ES-I3 (cell line): ENCODE measurements around the gene LYPD6.
"Not testable (repeated sequence)": the region's sequence is repeated elsewhere in the genome, so short reads cannot be mapped to it uniquely, and the experiment has no call there.

Experiments used
- H3K36me3 ChIP-seq: 2 replicates; pipeline ENCODE4 v1.6.1; 2013; ENCODE audit warnings: mild to moderate bottlenecking, low read length, control low read depth, moderate library complexity; ENCODE audit not compliant: insufficient read depth
- H3K4me1 ChIP-seq: 2 replicates; pipeline ENCODE4 v1.6.1; 2013; ENCODE audit warnings: mild to moderate bottlenecking, control low read depth, low read length; ENCODE audit not compliant: insufficient read depth
- H3K9ac ChIP-seq: 2 replicates; pipeline ENCODE4 v1.6.1; 2013; ENCODE audit warnings: low read depth, mild to moderate bottlenecking, low read length, moderate library complexity
- H3K9me3 ChIP-seq: 2 replicates; pipeline ENCODE4 v1.6.1; 2013; ENCODE audit warnings: mild to moderate bottlenecking, low read length, moderate library complexity; ENCODE audit not compliant: control insufficient read depth, insufficient read depth

LYPD6 gene

DNA sequence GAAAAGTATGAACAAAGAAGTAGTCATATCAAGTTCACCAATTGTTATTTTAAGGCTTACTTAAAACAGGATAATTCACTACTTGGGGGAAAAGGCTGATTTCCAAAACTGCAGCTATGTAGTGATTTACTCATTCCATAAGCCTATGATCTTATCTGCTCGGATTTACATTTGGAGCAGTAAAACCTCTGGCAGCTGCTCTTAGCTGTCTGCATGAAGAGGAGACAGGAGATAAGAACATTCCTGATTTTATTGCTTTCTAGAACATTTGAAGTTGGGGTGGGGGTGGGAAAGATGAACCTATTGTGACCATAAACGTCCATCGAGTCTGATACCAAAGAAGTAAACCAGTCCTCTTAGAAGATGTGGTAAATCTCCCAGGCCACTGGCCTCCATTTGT lies 136.2 kb downstream of the LYPD6 start:
- Histone ChIP-seq H3K9ac (no peak overlapping the region), H3K9me3 (no peaks in the 10 kb centered on the region; the same call in 1 of the 2 replicates), H3K4me1 (no peaks in the 10 kb centered on the region), H3K36me3 (no peaks in the 10 kb centered on the region)

DNA sequence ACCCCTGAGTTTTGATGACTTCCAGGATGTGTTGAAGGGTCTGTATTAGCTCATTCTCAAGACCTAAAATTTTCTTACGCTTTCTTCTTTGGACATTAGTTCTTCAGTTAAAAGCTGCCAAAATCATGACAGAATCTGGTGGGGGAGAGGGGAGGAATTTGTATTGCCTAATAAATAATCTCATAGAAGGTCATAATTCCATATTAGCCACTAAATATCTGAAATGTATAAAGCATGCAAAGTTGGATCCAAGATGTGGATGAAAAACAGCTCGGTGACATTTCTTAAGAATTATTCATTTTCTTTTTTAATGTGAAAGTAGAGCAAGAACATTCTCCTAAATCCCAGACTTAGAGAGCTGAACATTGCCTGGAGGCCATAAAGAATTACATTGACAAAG lies 137.0 kb downstream of the LYPD6 start:
- H3K9ac ChIP-seq, result no peak overlapping the region
- H3K4me1 ChIP-seq, result no peaks in the 10 kb centered on the region
- H3K36me3 ChIP-seq, result no peaks in the 10 kb centered on the region
- no peaks in the 10 kb centered on the region for H3K9me3 ChIP-seq

DNA sequence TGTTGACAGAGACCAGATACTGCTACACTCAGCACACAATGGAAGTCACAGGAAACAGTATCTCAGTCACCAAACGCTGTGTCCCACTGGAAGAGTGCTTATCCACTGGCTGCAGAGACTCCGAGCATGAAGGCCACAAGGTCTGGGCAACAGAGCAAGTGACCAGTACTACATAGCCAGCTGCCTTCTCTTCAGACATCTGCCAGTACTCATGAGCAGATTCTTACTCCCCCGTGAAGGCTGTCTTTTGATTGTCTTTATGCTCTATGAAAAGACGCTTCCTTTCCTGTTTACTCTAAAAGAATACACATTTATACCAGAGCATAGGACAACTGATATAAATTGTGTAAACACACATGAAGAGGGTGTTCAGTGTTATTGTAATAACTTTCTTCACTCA lies 138.2 kb downstream of the LYPD6 start:
- no peak overlapping the region for H3K9ac ChIP-seq
- H3K9me3 ChIP-seq, result no peaks in the 10 kb centered on the region
- H3K4me1 ChIP-seq, result no peaks in the 10 kb centered on the region
- no peaks in the 10 kb centered on the region for H3K36me3 ChIP-seq

DNA sequence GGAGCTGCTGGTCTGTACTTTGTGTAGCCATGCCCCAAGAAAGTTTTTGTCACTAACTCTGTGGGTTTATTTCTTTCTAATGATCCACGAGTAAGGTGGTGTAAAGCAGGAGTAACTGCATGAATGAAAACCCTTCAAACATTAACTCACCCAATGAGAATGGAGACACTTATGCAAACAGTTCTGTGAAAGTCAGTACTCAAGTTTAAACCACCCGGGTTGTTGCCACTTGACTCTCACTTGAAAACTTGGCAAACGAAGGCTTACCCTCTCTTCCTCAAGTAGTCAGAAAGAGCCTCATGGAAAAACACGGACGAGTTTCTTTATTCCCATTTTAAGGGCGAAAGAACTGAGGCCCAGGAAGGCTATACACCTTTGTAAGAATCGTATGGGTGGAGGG lies 139.7 kb downstream of the LYPD6 start:
- no peaks in the 10 kb centered on the region for H3K9me3 ChIP-seq
- no peak overlapping the region for H3K9ac ChIP-seq
- no peaks in the 10 kb centered on the region for H3K36me3 ChIP-seq
- H3K4me1 ChIP-seq, result no peaks in the 10 kb centered on the region

DNA sequence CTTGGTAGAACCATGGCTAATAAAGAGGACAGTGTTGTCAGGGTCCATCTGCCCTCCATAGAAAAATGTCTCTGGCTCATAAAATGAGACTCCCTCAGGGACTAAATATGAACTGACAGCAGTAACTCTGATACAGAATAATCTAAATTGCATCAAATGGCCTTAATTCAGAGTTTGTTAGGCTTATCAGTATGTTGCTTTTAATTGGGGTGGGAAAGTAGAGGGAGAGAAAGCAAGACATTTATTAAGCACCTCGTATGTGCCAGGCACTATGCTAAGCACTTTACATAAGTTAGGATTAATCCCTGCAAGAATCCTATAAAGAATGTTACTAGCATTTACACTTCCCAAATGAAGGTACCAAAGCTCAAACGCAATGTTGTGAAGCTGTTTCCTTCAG lies 142.0 kb downstream of the LYPD6 start:
- H3K9me3 ChIP-seq, result no peaks in the 10 kb centered on the region
- no peaks in the 10 kb centered on the region for H3K36me3 ChIP-seq
- no peaks in the 10 kb centered on the region for H3K4me1 ChIP-seq
- no peak overlapping the region for H3K9ac ChIP-seq

DNA sequence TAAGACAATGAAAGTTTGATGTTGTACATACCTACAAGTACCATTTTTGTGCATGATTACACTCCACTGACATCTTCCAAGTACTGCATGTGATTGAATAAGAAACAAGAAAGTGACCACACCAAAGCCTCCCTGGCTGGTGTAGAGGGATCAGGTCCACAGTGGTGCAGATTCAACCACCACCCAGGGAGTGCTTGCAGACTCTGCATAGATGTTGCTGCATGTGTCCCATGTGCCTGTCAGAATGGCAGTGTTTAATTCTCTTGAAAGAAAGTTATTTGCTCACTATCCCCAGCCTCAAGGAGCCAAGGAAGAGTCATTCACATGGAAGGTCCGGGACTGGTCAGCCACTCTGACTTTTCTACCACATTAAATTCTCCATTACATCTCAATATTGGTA lies 142.7 kb downstream of the LYPD6 start:
- H3K9ac ChIP-seq, result no peak overlapping the region

DNA sequence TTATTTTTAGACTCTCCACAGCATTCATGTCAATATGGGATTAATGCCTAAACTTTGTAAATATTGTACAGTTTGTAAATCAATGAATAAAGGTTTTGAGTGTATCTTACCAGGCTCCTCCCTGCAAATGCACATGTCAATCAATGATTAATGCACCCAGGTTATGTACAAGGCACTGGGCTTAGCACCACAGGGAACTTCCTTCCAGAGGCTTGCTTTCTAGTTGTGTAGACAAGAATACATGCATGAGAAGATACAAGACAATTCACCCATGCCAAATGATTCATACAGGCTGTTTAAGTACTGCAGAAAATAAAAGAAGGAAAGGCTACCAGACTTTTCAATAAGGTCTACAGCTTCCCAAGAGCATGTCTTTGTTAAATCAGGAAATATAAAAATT lies 143.1 kb downstream of the LYPD6 start:
- Histone ChIP-seq H3K9ac (no peak overlapping the region), H3K4me1 (no peaks in the 10 kb centered on the region), H3K9me3 (no peaks in the 10 kb centered on the region), H3K36me3 (no peaks in the 10 kb centered on the region)

More for the DNA sequence above, 142.7 kb downstream of the LYPD6 start:
- Histone ChIP-seq H3K4me1 (no peaks in the 10 kb centered on the region), H3K36me3 (no peaks in the 10 kb centered on the region), H3K9me3 (no peaks in the 10 kb centered on the region)

DNA sequence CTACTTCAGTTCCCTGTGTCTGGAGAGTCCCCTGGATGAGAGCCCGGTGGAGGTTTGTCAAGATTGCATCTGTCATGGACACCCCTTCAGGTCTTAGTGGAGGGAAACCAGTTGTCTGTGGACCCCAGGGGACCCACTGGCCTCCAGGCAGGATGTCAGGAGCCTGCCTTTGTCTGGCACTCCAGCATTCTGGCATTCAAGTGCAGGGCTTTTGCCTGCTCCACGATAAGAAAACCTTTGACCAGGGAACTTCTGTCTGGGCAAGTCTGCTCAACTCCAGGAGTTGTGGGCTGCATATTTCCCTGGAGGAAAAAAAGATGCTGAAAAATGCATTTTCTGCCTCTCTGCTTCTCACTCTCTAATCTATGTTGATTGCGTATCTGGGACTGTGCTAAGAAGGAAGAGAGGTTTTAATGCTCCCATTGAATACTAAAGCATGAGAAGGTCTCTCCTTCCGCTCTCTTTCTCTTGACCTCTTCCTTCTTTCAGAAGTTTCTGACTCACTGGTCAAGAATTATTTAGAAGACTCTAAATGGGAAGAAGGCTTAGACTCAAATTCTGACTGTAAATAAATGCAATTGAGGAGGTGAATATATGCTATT lies 152.7 kb downstream of the LYPD6 start:
- Histone ChIP-seq H3K9me3 (no peaks in the 10 kb centered on the region), H3K4me1 (no peaks in the 10 kb centered on the region; the same call in 1 of the 2 replicates), H3K9ac (no peak overlapping the region), H3K36me3 (no peaks in the 10 kb centered on the region)

DNA sequence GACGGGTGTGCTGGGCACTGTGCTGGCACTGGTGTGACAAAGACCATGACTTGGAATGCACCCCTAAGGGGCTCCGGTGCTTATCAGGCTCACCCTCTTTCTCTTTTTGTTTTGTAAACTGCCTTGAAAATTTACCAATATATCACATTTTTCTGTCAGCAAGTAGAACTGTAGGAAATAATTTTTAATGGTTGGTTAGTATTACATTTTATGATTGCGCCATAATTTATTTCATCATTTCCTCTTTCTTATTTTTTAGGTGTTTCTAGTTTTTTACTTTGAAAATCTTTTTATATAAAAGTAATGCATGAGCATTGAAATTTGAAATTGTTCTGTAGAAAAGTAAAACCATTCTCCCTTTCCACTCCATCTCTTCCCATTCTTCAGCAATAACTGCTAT lies 156.3 kb downstream of the LYPD6 start:
- H3K4me1 ChIP-seq, result peaks cover 4% of the 10 kb centered on the region; the same call in 1 of the 2 replicates

DNA sequence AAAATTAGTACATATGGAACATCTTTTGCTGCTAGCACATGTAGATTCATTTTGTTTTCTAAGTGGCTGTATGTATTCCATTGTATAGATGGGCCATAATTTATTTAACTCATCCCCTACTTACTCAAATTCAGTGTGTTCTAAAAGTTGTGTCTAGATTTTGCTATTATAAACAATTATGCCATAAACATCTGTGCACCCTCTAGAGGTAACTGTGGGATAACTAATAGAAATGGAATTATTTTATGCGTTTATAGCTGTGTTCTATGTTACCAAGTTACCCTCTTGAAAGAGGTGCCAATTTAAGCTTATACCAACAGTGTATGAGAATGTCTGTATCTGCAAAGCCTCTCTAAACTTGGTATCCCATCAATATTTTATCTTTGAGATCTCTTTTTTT lies 156.8 kb downstream of the LYPD6 start:
- H3K9ac ChIP-seq, result no peak overlapping the region
- no peaks in the 10 kb centered on the region for H3K9me3 ChIP-seq
- H3K36me3 ChIP-seq, result no peaks in the 10 kb centered on the region
- peaks cover 4% of the 10 kb centered on the region; the same call in 1 of the 2 replicates for H3K4me1 ChIP-seq

More for the DNA sequence above, 156.3 kb downstream of the LYPD6 start:
- no peaks in the 10 kb centered on the region for H3K9me3 ChIP-seq
- no peak overlapping the region for H3K9ac ChIP-seq
- no peaks in the 10 kb centered on the region for H3K36me3 ChIP-seq

DNA sequence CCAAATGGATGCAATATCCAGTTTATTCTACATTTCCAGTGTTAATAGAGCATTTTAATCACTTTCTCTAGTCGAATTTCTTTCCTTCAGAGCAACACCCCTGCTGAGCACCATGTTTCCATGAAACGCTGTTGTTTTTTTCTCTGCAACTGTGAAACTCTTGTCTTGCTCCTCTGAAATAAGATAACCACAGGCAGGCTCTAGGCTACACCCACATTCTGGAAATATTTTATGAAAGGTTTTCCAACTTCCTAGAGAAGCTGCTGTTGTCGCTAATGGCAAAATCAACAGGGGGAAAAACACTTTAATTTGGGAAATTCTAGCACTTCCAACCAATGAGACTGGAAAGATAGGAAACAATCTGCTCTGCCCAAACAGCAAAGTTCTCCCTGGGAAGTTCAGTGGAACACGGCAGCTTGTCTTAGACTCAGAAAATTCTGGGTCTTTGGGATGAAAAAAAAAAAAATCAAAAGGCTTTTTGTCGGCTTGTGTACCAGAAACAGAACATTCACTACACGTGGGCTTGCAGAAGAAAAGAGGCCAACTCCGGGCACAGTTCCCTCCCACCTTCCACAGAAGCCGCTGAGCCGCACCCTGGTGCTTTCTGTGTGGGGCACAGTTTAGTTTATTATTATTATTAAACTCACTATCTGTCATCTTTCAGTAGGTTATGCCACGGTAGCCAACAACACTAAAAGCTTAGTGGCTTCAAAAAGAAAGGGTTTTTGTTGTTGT lies 158.5 kb downstream of the LYPD6 start:
- H3K36me3 ChIP-seq, result no peaks in the 10 kb centered on the region
- no peak overlapping the region for H3K9ac ChIP-seq
- no peaks in the 10 kb centered on the region for H3K9me3 ChIP-seq
- peaks cover 4% of the 10 kb centered on the region; the same call in 1 of the 2 replicates for H3K4me1 ChIP-seq

DNA sequence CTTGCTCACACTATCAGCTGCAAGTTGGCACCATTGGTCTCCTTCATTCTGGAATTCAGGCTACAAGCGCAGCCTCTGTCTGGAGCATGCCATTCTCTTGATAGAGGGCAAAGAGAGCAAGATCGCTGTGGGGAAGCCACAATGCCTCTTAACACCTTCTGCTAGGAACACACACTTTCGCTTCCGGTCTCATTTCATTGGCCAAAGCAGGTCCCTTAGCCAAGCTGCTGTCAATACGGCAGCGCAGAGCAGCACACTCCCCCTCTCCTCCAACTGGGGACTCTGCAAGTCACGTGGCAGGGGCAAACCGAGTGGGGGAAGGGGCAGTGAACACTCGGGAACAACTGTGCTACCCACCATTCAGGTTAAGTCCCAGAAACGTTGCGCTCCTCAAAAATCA lies 159.1 kb downstream of the LYPD6 start:
- Histone ChIP-seq H3K36me3 (no peaks in the 10 kb centered on the region), H3K4me1 (peaks cover 4% of the 10 kb centered on the region; the same call in 1 of the 2 replicates), H3K9ac (no peak overlapping the region; the same call in 1 of the 2 replicates), H3K9me3 (no peaks in the 10 kb centered on the region)

DNA sequence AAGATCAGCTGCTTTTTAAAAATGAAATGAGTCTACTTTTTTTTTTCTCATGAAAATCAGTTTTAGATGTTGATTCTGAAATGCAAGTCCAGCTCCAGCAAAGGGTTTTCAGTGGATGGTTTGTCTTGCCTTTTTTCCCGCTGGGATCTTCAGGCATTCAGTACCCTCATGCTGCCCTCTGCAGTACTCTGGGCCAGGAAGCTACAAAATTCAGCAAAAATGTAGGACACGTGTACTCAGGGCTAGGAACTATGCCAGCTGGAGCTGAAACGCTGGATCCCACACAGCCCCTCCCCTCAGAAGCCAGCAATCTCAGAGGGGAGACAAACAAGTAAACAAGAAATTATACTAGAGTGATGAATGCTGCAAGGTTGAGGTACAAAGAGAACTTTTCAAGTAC lies 159.9 kb downstream of the LYPD6 start:
- H3K4me1 ChIP-seq, result peaks cover 4% of the 10 kb centered on the region; the same call in 1 of the 2 replicates
- no peaks in the 10 kb centered on the region for H3K36me3 ChIP-seq
- no peak overlapping the region; the same call in 1 of the 2 replicates for H3K9ac ChIP-seq
- H3K9me3 ChIP-seq, result no peaks in the 10 kb centered on the region

DNA sequence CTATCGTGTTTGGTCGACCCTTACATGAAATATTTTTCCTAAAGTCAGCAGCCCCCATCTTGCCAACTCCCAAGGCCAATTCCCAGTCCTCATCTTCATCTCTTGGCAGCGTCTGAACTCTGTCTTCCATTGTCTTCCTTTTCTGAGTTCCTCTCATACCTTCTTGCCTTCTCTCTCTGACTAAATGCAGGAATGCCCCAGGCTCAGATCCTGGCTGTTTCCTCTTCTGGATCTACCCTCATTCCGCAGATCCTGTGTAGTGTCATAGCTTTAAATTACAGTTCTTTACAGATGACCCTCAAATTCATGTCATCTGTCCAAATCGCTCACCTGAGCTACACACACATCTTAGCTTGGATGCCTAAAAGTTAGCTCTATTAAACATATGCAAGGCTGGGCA lies 162.5 kb downstream of the LYPD6 start:
- H3K36me3 ChIP-seq, result no peaks in the 10 kb centered on the region
- no peaks in the 10 kb centered on the region for H3K9me3 ChIP-seq
- no peak overlapping the region for H3K9ac ChIP-seq
- H3K4me1 ChIP-seq, result peaks cover 4% of the 10 kb centered on the region; the same call in 1 of the 2 replicates

DNA sequence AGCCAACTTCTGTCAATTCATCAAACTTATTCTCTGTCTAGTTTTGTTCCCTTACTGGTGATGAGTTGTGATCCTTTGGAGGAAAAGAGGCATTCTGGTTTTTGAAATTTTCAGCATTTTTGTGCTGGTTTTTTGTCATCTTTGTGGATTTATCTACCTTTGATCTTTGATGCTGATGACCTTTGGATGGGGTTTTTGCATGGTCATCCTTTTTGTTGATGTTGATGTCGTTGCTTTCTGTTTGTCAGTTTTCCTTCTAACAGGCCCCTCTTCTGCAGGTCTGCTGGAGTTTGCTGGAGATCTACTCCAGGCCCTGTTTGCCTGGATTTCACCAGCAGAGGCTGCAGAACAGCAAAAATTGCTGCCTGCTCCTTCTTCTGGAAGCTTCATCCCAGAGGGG lies 168.8 kb downstream of the LYPD6 start:
- not testable (repeated sequence) for H3K36me3 ChIP-seq, H3K9ac ChIP-seq, H3K4me1 ChIP-seq, H3K9me3 ChIP-seq
